ENCODE results near the gene CHCHD6.

CHCHD6 gene

DNA sequence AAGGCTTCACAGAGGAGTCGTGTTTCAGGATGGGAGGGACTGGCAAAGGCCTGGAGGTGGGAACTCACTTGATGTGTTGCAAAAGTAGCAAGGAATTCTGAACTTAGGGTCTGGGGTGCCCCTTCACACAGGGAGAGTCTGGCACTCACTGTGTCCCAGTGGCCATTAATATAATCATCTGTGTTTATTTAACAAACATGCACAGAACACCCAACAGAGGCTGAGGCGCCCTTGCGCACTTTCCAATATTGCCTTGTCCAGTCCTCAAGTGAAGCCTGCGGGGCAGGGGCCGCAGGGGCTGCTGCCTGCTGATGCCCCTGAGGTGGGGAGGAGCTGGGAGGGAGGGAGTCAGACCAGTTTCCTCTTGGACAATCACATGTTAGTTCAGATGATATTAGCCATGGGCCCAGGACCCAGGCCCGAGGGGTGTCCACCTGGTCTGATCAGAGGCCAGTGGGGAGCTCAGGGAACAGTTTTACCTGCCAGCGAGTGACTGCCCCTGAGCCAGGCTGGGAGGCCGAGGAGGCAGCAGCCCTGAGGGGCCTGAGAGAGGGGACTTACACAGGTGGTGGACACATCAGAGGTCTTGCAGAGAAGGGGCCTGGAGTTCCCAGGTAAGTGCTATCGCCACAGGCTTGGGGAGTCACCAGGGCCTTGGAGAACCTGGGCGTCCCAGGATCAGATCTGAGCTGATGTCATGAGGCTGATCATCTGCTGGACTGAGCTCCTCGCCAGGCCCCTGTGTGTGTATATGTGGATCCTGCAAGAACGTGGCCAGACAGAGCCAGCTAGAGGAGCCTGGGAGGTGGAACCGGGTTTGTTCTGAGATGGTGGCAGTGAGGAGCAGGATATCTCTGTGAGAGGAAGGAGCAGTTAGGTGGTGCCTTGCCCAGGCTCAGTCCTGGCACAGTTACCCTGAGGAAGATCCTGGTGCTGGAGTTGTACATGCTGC lies 35.3 kb upstream of the CHCHD6 start:
- no peak for ATAC-seq

DNA sequence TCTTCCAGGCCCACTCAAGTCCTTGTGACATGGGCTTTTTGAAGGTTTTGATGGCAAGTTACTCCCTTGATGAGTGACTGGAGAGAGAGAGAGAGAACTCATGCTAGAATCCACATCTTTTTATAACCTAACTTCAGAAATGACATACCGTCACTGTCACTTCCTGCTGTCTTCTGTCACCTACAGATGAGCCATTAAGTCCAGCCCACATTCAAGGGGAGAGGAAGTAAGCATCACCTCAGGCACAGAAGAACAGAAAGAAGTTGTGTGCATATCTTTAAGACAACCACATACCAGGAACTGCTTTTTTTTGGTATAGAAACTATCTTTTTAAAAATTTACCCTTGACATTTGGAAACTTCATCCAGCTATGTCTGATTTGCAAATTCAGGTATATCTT lies 32.5 kb upstream of the CHCHD6 start:
- ATAC-seq, result peak; percentile 36 to 38

DNA sequence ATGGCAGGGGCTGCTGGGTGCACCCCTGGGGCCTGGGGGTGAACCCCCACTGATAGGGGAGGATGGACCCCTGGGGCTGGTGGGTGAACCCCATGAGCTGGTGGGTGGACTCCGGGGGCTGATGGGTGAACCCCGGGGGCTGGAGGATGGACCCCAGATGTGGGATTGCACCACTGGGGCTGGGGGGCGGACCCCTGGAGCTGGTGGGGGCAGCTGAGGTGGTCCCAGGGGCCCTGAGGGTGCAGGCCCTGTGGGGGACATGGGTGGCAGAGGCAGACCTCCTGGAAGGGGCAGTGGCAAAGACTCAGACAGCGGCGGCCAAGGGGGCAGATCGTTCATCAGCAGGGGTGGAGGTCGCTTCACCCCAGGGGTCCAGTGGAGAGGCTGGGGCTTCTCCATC lies 31.7 kb upstream of the CHCHD6 start:
- no peak for ATAC-seq

DNA sequence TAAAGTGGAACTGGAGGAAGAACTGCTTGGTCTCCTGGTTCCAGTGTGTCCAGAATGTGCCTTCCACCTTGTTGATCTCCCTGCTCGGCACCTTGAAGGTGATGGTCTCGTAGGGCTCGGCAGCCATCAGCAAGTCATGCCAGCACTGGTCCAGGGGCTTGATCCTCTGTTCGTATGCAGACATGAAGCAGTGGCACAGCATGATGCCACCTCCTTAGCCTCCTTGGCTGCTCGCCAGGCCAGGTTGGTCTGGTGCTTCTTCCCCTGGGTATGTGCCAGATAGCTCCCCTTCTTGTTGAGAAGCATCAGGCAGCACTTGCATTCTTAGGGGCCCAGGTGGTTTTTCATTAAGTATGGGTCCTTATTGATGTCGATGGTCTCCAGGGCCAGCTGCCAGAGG lies 31.3 kb upstream of the CHCHD6 start:
- ATAC-seq, result no peak

DNA sequence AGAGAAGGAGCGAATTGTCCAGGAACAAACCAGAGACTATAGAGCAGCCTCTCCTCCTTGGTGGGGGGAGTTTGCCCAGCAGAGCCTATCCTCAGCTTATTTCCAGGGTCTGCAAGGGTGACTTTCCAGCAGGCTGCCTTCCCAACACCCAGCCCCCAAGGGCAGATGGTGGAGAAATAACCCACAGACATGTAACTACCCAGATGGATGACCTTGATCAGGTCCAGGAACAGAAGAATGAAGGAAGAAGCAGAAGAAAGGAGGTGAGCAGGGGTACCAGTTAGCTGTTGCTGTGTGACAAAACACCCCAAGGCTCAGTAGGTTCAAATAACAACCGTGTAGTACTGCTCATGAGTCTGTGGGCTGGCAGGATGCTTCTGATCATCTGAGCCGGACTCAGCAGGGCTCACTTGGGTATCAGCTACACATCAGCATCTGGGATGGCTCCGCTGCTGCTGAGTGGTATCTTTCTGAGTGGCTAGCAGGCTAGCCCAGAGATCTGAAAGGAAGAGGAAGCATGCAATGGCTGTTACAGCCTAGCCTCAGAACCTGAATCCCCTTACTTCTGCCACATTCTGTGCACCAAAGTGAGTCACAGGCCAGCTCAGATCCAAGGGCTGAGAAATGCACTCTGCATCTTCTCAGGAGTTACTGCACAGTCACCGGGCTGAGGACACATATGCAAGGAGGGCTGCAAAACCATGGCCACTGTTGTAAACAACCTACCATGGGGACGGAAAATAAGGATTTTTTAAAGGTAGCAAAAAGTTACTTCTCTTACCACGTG lies 26.9 kb upstream of the CHCHD6 start:
- no peak for ATAC-seq

DNA sequence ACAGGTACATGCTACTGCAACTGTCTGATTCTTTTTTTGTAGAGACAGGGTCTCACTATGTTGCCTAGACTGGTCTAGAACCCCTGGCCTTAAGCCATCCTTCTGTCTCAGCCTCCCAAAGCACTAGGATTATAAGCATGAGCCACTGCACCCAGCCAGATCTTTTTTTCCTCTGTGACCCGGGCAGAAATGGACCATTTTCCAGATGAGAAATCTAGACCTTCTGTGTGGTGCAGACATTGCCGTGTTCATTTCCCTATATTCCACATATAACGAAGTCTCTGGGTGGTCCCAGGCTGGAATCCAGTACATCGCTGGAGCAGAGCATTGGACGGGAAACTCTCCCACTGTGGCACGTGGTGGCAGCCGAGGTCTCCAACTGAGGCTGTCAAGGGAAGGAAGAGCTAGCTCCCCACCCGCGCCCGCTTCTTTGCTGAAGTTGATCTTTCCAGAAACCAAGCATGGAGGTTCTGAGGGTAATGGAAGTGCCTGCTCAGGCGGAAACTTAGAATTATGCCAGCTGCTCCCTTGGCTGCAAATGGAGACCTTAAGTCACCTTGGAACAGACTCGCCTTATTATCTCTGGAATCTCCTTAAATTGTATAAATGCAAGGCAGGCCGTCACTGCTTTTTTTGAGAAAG lies 26.1 kb upstream of the CHCHD6 start:
- ATAC-seq, result no peak

DNA sequence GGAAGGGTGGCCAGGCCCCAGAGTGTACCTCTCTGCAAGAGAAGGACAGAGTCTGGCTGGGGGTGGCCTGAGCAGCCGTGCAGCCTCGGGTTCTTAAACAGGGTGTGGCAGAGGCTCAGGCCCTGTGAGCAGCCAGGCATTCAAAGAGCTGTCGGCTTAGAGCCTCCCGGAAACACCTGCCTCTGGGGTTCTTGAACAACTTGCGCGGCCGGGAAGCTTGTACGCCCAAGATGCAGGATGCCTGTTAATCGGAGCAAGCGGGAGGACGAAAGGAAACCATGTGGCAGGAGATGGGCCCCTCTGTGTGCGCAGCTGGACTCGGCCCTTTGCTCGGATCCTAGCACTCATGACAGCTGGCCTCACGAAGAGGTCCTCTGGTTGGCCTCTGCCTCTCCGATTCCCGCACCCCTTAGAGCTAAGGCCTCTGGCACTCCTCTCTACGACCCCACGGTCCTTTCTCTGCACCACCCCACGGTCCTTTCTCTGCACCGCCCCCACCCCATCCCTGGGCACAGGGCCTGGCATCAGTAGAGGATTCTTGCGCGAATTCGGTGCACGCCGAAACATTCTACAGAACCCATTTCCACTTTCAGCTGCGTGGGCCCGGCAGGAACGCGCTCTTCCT lies 25.2 kb upstream of the CHCHD6 start:
- ATAC-seq, result no peak

DNA sequence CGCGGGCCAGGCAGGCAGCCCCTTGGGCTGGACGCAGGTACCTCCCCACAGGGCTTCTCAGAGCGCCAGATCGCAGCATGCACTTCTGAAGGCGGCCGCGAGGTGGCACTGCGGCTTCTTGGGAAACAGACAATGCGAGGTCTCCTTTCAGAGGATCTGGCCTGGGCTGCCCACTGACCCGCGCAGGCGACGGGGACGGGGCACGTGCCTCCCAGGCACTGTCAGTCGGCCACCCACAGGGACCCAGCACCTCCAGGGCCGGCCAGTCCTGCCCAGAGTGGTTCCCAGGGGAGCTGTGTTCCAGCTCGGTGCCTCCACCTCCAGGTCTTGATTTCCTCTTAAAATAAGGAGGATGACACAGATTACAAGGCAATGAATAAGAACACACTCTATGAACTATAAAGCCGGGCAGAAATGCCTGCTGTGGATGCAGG lies 24.7 kb upstream of the CHCHD6 start:
- peak; percentile 60 to 74 for ATAC-seq

DNA sequence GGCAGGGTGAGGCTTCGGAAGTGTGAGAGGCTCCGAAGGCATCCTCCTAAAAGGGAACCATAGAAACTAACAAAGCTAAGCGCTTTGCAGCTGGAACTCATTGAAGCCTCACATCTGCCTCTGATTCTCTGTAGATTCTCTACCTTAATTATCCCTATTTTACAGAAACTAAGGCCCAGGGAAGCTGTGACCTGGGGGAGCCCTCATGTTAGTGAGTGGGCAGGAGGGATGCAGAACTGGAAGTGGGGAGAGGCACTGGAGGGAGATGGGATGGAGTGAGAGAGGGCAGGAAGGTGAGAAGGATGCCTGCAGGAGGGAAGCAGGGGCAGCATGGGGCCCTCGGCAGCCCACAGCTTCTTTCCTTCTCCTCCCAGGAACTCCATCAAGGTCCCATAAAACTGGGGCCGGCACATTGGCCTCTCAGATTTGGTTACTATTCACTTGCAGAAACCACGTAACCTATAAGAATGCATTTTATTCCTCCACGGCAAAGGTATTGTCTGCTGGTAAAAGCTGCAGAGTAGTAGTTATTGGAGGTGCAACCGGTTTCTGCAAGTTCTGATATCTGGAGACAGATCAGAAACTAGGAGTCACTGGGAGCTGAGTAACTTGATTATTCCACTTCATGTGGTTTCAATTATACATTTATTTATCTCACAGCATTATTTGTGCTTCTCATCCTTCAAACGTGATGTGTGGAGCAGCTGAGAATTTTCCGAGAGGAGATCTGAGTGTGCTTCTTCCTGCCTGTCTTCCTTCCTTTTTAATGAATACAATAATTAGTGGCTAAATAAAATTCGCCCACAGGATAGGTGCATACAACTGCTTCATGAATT lies 24.0 kb upstream of the CHCHD6 start:
- ATAC-seq, result no peak

DNA sequence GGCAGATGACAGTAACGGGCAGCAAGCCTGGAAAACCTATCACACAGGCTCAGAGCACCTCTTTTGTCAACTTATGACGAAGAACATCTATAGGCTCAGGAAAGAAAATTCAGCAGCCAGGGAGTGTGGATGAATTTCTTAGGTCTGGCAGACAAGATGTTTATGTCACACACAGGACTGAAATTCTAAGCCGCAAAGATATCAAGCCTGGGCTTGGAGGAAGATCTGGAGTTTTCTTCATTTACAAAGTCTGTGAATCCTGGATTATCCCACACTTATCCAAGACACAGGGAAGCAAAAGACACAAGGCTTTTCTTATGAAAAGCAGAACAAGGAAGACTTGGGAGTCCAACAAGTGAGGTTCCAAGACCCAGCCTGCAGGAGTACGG lies 23.4 kb upstream of the CHCHD6 start:
- ATAC-seq, result no peak

DNA sequence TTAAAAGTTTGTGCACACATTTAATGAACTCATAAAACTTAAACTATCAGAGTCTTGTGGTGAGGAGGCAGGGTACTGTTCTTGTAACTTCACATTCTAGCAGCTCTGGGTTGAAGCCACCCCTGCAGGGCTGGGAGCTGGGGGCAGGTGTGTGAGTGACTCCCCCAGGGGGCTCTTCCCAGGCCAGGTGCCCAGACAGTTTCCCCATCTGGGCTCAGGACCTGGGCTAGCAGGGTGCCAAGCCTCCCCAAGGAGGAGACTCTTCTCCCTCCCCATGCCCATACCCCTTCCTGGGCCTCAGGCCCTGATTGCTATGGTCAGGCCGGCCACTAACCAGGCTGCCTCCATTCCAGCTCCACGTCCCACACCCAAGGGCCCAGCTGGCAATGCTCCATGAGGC lies 22.0 kb upstream of the CHCHD6 start:
- no peak for ATAC-seq

DNA sequence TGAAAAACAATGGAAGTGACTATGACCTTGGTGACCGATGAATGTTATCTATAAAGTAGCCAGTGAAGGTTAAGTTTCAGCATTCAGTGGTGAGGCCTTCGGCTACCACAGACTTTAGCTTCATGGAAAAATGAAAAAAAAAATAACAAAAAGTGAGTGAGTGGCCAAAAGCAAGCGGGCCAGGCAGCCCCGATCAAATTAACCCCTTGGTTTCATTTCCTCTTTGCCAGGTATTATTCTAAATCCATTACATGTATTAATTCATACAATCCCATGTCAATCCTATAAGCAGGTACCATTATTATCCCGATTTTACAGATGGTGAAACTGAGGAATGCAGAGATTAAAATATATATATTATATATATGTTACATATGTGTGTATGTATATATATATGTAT lies 21.0 kb upstream of the CHCHD6 start:
- no peak for ATAC-seq

DNA sequence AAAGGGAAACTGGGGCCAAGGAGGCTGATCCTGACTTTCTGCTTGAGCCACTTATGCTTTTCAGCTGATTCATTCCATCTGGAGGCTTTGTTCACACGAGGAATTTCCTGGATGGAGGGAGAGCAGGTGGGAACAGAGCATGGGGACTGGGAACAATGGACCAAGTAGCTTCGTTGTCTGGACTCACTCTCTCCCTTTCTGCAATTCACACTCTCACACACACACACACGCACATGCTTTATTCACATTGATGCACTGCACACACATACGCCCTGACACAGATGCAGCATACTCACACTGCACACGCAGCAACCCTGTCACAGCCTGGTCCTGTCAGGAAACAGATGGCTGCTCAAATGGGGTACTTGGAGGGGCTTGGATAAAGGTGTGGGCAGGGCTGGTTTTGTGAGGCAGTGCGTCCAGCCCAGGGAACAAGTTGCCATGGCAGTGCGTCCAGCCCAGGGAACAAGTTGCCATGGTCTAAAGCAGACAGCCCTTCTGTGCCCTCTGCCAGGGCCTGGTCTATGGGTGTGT lies 19.8 kb upstream of the CHCHD6 start:
- ATAC-seq, result no peak

DNA sequence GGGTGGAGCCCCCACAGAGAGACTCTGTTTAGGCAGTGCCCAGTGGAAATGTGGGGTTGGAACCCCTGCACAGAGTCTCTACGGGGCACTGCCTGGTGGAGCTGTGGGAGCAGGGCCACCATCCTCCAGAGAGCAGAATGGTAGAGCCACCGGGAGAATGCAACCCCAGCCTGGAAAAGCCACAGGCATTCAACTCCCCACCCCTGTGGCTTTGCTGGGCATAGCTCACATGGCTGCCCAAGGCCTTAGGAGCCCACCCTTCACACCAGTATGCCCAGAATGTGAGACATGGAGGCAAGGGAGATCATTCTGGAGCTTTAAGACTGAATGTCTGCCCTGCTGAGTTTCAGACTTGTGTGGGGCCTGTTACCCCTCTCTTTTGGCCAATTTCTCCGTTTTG lies 19.0 kb upstream of the CHCHD6 start:
- no peak for ATAC-seq

DNA sequence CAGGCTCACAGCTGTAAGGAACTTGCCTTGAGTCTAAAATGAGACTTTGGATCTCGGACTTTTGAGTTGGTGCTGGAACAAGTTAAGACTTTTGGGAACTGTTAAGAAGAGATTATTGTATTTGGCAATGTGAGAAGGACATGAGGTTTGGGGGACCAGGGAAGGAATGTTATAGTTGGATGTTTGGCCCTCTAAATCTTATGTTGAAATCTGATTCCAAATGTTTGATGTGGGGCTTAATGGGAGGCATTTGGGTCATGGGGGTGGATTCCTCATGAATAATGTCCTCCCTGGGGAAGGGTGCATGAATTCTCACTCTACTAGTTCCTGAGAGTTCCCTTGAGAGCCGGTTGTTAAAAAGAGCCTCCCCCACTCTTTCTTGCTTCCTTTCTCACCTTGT lies 18.5 kb upstream of the CHCHD6 start:
- no peak for ATAC-seq

DNA sequence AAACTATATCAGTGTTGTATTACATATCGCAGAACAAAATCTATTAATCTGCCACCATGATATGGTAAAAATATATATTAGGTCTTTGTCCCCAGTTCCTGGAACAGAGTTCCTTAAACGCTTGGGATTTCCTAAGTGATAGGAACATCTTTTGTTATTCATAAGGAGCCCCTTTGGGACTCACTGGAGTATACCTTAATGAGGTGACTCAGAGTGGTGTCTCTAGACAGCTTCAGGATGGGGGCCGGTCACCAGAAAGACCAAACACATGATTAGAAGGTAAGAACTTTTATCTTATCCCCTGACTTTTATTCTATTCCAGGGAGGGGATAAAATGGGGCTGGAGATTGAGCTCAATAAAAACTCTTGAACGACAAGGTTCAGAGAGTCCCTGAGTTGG lies 12.3 kb upstream of the CHCHD6 start:
- no peak for ATAC-seq

DNA sequence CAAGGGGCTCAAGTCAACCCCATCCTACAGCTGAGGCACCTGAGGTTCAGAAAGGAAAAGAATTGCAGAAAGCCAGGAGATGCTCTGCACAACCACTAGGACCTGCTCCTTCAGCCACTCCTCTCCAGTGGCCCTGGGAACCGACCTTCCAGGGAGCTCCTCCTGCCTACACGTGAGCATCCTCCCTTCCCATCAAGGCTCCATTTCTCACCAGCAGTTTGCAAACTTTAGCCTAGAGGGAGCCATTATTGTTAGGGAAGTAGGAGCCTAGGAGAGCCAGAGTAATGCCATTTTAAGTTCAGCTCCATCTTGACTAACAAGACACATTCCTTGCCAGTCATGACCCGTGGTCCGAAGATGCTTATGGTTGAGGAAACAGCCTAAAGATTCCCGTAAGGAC lies 11.2 kb upstream of the CHCHD6 start:
- ATAC-seq, result no peak

DNA sequence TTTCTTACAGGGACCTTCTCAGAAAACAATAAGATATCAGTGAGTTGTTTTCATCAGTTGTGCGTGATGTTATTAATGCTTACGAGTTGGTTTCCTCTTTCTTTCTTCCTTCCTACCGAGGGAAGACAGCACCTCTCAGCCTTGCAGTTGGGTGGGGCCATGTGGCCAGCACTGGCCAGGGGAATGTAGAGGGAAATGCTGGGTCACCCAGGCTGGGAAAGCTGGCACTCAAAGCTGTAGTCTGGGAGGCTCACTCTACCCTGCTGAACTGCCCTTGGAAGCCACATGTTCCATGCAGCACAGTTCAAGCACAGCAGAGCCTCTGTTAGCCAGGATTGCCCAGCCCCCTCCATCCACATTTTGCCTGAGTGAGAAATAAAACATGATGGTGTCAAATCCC lies 10.1 kb upstream of the CHCHD6 start:
- no peak for ATAC-seq

DNA sequence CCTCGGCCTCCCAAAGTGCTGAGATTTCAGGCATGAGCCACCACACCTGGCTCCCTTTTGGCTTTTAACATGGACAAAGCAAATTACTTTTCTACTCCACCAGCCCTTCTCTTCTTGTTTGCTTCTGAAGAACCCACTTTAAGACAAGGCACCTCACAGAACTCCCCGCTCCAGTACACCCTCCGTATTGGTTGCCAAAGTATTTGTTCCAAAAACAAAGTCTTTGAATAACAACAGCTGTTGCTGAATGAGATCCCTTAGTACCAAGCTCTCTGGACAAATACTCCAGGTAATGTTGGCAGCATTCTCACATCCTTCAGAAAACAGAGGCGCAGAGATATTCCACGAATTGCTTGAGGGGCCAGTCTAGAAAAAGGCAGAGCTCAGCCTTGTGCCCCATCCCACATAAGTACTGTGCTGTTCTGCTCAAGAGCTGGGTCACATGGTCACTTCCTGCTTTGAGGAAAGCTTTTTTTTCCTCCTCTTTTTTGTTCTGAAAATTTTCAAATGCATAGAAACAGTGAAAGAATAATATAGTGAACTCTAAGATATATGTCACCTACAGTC lies 7.3 kb upstream of the CHCHD6 start:
- no peak for ATAC-seq

DNA sequence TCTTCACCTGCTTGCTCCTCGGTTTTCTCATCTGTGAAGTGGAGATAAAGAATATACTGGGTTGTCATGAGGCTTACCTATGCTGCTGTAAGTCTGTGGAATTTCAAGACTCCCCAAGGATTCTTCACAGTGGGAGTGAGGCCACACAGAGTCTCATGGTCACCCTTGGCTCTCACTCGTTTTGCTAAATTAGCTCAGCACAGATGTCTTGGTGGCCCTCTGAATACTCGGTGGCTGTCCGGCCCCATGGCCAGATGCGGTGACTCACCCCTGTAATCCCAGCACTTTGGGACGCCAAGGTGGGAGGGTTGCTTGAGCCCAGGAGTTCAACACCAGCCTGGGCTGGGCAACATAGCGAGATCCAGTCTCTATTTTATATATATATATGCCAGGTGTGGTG lies 5.0 kb upstream of the CHCHD6 start:
- no peak for ATAC-seq

DNA sequence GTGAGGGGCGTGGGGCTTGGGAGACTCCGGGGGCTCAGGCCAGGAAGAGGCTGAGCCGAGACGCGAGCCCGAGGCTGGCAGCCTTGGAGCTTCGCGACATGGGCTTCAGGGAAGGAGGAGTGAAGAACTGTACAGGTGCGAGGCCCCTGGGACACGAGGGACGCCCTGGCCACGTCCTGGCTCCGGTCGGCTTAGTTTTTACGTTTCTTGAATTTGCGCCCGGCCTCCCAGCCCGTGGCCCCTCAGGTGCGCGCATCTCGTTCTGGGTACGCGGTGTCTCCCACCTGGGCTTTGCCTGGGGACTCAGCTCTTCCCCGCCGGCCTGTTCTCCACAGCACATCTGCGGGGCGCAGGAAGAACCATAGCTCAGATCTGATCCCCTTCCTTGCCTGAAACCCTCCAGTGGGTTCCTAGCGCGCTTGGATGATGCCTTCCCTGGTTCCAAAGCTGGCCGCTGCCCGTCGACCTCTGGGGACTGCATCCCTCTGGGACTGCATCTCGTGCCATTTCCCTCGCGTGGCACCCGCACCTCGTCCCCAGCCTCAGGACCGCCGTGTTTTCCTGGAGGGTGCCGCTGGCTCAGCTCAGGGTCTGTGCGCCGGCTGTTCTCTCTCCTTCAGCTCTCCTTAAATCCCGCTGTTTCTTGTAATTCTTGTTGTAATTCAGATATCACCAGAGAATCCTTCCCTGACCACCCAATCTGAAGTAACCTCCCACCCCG lies 614 bp downstream of the CHCHD6 start:
- ATAC-seq, result peak in 1 of 2 donors; percentile 17
